GM23248 (cell line): Measurements from ENCODE around the gene LRRC38. TPM values are rescaled to one million over a fixed set of nuclear protein-coding genes. Genes with fewer than 3 reads are reported as not detected.

Experiments used
- DNase-seq: peaks from one replicate; pipeline ENCODE4 v3.0.0-alpha.2; 2015
- H2AFZ ChIP-seq: fragments of 200-600 bp; sonication (generic); 2 replicates; pipeline ENCODE4 v1.6.1; 2016; ENCODE audit warnings: antibody characterized with exemption
- H3F3A ChIP-seq: fragments of 200-600 bp; sonication (generic); 2 replicates; pipeline ENCODE4 v1.6.1; 2016; ENCODE audit warnings: mild to moderate bottlenecking, antibody characterized with exemption, mixed run types; ENCODE audit not compliant: insufficient read depth
- H3K27ac ChIP-seq: fragments of 200-600 bp; sonication (generic); 2 replicates; pipeline ENCODE4 v1.5.1; 2016; ENCODE audit warnings: mild to moderate bottlenecking
- H3K27me3 ChIP-seq: fragments of 200-600 bp; sonication (generic); replicated peaks from 2 replicates; pipeline ENCODE4 v1.6.1; 2016; ENCODE audit warnings: mild to moderate bottlenecking; ENCODE audit not compliant: insufficient read depth
- H3K36me3 ChIP-seq: fragments of 200-600 bp; sonication (generic); 2 replicates; pipeline ENCODE4 v1.6.1; 2016; ENCODE audit warnings: low read depth, mild to moderate bottlenecking
- H3K4me1 ChIP-seq: fragments of 200-600 bp; sonication (generic); 2 replicates; pipeline ENCODE4 v1.6.1; 2016; ENCODE audit warnings: mild to moderate bottlenecking; ENCODE audit not compliant: insufficient read depth
- H3K4me2 ChIP-seq: fragments of 200-600 bp; sonication (generic); one replicate; pipeline ENCODE4 v1.6.1; 2016; ENCODE audit warnings: mild to moderate bottlenecking; ENCODE audit not compliant: unreplicated experiment
- H3K4me3 ChIP-seq: fragments of 200-600 bp; sonication (generic); 2 replicates; pipeline ENCODE4 v1.5.1; 2016; ENCODE audit warnings: mild to moderate bottlenecking
- H3K79me2 ChIP-seq: fragments of 200-600 bp; sonication (generic); 2 replicates; pipeline ENCODE4 v1.6.1; 2016; ENCODE audit warnings: mild to moderate bottlenecking; ENCODE audit not compliant: insufficient read depth
- H3K9ac ChIP-seq: fragments of 200-600 bp; sonication (generic); 2 replicates; pipeline ENCODE4 v1.6.1; 2016; ENCODE audit warnings: mild to moderate bottlenecking
- H3K9me2 ChIP-seq: fragments of 200-600 bp; sonication (generic); 2 replicates; pipeline ENCODE4 v1.6.1; 2016; ENCODE audit warnings: mixed run types, mild to moderate bottlenecking, moderate library complexity; ENCODE audit not compliant: insufficient read depth
- H3K9me3 ChIP-seq: fragments of 200-600 bp; sonication (generic); one replicate; pipeline ENCODE4 v1.6.1; 2017; ENCODE audit warnings: low read depth
- H4K20me1 ChIP-seq: fragments of 200-600 bp; sonication (generic); 2 replicates; pipeline ENCODE4 v1.6.0; 2016; ENCODE audit not compliant: insufficient read depth
- EZH2 ChIP-seq: fragments of 200-600 bp; sonication (generic); IDR thresholded peaks from 2 replicates; pipeline ENCODE4 v1.6.1; 2018; ENCODE audit warnings: antibody characterized with exemption, mild to moderate bottlenecking; ENCODE audit not compliant: insufficient read depth, poor library complexity, severe bottlenecking
- EZH2phosphoT487 ChIP-seq: fragments of 200-600 bp; sonication (generic); IDR thresholded peaks from 2 replicates; pipeline ENCODE4 v1.6.1; 2018; ENCODE audit warnings: antibody characterized with exemption, moderate library complexity, mild to moderate bottlenecking, low read depth; ENCODE audit not compliant: insufficient read depth
- WGBS, 2 experiments: methylation state at CpG; one replicate each; pipeline ENCODE4 v1.1.6; 2015 to 2017; ENCODE audit warnings: low lambda C conversion rate in 2 of 2, low coverage in 1 of 2; ENCODE audit errors: missing lambda C conversion rate in 2 of 2; 5-methylcytosine and 5-hydroxymethylcytosine counted together
- in situ Hi-C: fragments of 300-500 bp; cut with MboI; formaldehyde crosslinking; loops from 2 replicates; pipeline ENCODE4 v1.15.0; 2020
- polyA plus RNA-seq: library from polyadenylated mRNA; unstranded; fragments of >200 nt; fragmentation: Nextera tagmentation; extraction: Ambion mirVana; gene quantifications from 2 replicates; pipeline ENCODE4 v1.2.1, GENCODE V29; 2016
- total RNA-seq: library from RNA; depleted of rRNA; stranded (reverse); fragments of >200 nt; shearing (Covaris generic); gene quantifications from 2 replicates; pipeline ENCODE4 v1.2.3, GENCODE V29; 2014

LRRC38 gene
- total and polyA plus RNA-seq, 2 experiments from 2014 or later: not detected

- Histone ChIP-seq H3K9me2 (no peaks in the 10 kb centered on the region), H3K36me3 (no peaks in the 10 kb centered on the region), H2AFZ (no peak overlapping the region), H3K4me3 (no peak overlapping the region), H3K27ac (no peak overlapping the region), H3K9ac (no peak overlapping the region), H3K4me2 (no peak overlapping the region), H4K20me1 (no peaks in the 10 kb centered on the region), H3F3A (no peaks in the 10 kb centered on the region), H3K4me1 (no peaks in the 10 kb centered on the region), H3K27me3 (peaks cover 13% of the 10 kb centered on the region), H3K79me2 (no peaks in the 10 kb centered on the region), H3K9me3 (no peaks in the 10 kb centered on the region)
- in situ Hi-C loops: no loop called here
- TF ChIP-seq EZH2phosphoT487 (no peak), EZH2 (no peak)
- 75 to 76% methylated on average over 10 of the region's 10 CpGs for WGBS, 2 experiments
- no peak for DNase-seq
These were observed 2.8 kb upstream of the LRRC38 start for GRCh38 chr1:13516606-13517005.

GRCh38 chr1:13514821-13515220 is 1.0 kb upstream of the LRRC38 start:
- Histone ChIP-seq H3K27ac (no peak overlapping the region), H4K20me1 (no peaks in the 10 kb centered on the region), H3K9me2 (no peaks in the 10 kb centered on the region), H3K79me2 (no peaks in the 10 kb centered on the region), H2AFZ (no peak overlapping the region), H3K4me1 (no peaks in the 10 kb centered on the region), H3K4me3 (no peak overlapping the region), H3K9ac (no peak overlapping the region), H3K9me3 (no peaks in the 10 kb centered on the region), H3K4me2 (no peak overlapping the region), H3K27me3 (peaks cover 14% of the 10 kb centered on the region), H3F3A (no peaks in the 10 kb centered on the region), H3K36me3 (no peaks in the 10 kb centered on the region)
- WGBS, 2 experiments: 43 to 49% methylated on average over 5 of the region's 5 CpGs
- no peak for TF ChIP-seq EZH2
- TF ChIP-seq EZH2phosphoT487: no peak
- in situ Hi-C loops: no loop called here
- no peak for DNase-seq

GRCh38 chr1:13513063-13513894 is 524 bp downstream of the LRRC38 start:
- Histone ChIP-seq H3K79me2 (no peaks in the 10 kb centered on the region), H3K27ac (no peak overlapping the region), H2AFZ (no peak overlapping the region), H3K36me3 (no peaks in the 10 kb centered on the region), H3K9me2 (no peaks in the 10 kb centered on the region), H3K4me2 (no peak overlapping the region), H3F3A (no peaks in the 10 kb centered on the region), H3K4me1 (no peaks in the 10 kb centered on the region), H3K4me3 (no peak overlapping the region), H3K9ac (no peak overlapping the region), H4K20me1 (no peaks in the 10 kb centered on the region), H3K27me3 (peaks cover 14% of the 10 kb centered on the region), H3K9me3 (no peaks in the 10 kb centered on the region)
- in situ Hi-C loops: no loop called here
- 3 to 6% methylated on average over 37 to 96 of the region's 98 CpGs for WGBS, 2 experiments
- TF ChIP-seq EZH2phosphoT487 (no peak), EZH2 (no peak)
- no peak for DNase-seq

GRCh38 chr1:13512472-13512871 is 1.3 kb downstream of the LRRC38 start:
- Histone ChIP-seq H3K27ac (no peak overlapping the region), H3K4me2 (no peak overlapping the region)

More at GRCh38 chr1:13512472-13512871, 1.3 kb downstream of the LRRC38 start:
- H4K20me1 ChIP-seq: no peaks in the 10 kb centered on the region
- no peaks in the 10 kb centered on the region for H3K36me3 ChIP-seq
- H3K4me1 ChIP-seq: no peaks in the 10 kb centered on the region
- no peaks in the 10 kb centered on the region for H3K9me3 ChIP-seq
- H3F3A ChIP-seq: no peaks in the 10 kb centered on the region
- no peaks in the 10 kb centered on the region for H3K9me2 ChIP-seq
- DNase-seq: no peak
- H3K27me3 ChIP-seq: peaks cover 12% of the 10 kb centered on the region
- in situ Hi-C loops: no loop called here
- H3K4me3 ChIP-seq: no peak overlapping the region
- TF ChIP-seq EZH2phosphoT487 (no peak), EZH2 (no peak)
- H3K9ac ChIP-seq: no peak overlapping the region
- no peaks in the 10 kb centered on the region for H3K79me2 ChIP-seq
- 1 to 2% methylated on average over 9 to 10 of the region's 10 CpGs for WGBS, 2 experiments
- no peak overlapping the region for H2AFZ ChIP-seq
